RCC 7860 (cell line): ENCODE data around the gene ATP1A1.

Experiments
- DNase-seq: peaks from one replicate; pipeline ENCODE4 v3.0.0-alpha.2; 2015; ENCODE audit warnings: low spot score
- FAIRE-seq: peaks from 2 replicates; lab custom pipeline; 2012; peaks lifted over from hg19 to GRCh38; lab: Jason Lieb, UNC

The ATP1A1 gene

DNA sequence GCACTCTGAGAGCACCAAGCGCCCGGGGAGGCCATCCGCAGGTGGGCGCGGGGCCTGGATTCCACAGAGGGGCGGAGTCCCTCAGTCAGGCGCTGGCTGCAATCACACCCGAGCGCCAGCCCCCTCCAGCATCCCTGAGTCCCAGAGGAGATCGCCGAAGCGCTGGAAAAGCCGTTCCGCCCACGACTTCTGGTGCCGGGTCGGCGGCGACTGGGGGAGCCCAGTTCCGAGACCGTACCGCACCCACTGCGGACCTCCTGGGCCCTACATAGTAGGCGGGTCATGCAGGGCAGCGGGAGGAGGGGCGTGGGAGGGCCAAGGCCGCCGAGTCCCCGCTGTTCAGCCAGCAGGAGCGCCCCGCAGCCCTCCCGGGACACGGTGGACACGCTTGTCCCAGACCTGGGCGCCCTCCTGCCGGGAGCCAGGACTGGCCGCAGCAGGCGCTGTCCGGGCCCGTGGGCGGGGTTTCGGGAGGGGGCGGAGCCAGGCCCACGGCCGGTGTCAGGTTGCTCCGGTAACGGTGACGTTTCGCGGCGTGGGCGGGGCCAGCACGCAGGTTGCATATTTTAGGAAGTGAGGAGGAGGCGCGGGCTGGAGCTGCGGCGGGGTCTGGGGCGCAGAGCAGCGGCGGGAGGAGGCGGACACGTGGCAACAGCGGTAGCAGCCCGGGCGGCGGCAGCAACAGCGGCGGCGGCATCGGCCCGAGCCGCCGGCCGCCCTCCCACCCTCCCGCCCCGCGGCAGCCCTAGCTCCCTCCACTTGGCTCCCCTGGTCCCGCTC is at the start of gene ATP1A1:
TSS of gene ATP1A1 (plus strand) at position 594 of the 780 bp plus-strand sequence. CDS start 268 bp downstream, outside the sequence.
- peak; percentile 82 for DNase-seq
- FAIRE-seq: no peak

DNA sequence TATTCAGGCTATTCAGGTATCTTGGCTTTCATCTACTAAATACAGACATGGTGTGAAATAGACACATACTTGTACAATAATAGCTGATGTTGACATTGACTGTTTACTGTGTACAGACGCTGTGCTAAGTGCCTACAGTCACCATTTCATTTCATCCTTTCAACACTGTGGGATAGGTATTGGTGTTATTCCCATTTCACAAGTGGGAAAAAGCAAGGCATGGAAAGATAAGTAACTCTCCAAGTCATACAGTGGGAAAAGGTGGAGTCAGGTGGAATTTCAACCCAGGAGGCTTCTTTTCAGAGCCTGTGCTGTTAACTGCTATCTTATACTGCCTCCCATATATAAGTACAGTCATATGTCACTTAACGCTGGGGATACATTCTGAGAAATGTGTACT is 49.6 kb upstream of the ATP1A1 start:
- DNase-seq (no peak), FAIRE-seq (no peak)

DNA sequence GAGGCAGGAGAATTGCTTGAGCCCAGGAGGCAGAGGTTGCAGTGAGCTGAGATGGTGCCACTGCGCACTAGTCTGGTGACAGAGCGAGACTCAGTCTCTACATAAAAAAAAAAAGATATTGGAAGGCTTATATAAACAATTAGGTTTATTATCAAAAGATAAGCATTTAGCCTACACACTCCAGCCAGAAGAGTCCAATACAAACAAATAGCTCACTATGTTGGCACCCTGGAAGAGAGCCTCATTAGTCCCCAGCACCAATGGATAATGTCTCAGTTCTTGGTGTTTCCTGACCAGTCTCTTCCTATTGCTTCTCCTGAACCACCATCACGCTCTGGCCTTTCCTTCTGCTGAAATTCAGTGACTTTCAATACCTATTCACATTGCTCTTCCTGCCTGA is 48.6 kb upstream of the ATP1A1 start:
- DNase-seq (no peak), FAIRE-seq (no peak)

DNA sequence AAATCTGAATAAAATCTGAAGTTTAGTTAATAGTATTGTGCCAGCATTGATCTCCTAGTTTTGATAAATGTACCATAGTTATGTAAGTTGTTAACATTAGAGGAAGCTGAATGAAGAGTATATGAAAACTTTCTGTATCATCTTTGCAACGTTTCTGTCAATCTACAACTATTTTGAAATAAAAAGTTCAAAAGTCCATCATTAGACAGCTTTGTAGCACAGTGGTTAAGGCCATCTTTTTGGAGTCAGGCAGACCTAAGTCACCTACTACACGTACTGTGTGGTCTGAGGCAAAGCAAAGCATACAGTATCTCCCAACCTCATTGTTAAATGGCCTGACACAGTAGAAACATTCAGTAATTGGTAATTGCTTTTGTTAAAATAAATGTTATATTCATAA is 47.9 kb upstream of the ATP1A1 start:
- no peak for DNase-seq
- no peak for FAIRE-seq

DNA sequence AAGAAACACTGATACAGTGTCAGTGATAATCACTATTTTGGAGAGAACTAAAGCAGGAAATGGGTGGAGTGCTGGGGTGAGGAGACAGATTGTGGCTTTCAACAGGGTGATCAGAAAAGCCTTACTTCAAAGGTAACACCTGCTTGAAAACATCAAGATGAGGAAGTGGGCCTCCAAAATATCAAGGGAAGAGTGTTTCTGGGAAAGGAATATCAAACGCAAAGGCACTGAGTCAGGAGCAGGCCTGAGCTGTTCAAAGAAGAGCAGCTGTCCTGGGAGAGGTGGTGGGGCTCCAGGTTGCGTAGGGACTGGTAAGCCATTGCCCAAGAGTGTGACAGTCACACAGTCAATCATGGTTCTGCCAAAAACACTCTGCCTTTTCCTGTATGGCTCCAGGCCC is 47.1 kb upstream of the ATP1A1 start:
- FAIRE-seq (no peak), DNase-seq (no peak)

DNA sequence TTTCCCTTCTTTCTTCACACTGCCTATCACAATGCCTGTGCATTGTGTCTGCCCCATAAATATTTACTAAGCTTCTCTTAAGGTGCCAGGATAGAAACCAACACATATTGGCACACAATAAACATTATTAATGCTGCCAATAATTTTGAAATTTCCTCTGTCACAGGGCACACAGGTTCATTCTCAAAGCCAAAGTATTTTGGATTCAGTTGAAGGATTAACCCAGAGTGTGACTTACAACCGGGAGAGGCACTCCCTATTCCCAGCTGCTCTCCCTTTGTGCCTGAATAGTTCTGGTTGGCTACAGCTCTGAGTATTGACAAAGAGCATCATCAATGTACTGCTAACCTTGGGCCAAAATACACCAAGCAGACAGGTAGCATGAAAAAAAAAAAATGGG is 46.6 kb upstream of the ATP1A1 start:
- no peak for DNase-seq
- FAIRE-seq: no peak

DNA sequence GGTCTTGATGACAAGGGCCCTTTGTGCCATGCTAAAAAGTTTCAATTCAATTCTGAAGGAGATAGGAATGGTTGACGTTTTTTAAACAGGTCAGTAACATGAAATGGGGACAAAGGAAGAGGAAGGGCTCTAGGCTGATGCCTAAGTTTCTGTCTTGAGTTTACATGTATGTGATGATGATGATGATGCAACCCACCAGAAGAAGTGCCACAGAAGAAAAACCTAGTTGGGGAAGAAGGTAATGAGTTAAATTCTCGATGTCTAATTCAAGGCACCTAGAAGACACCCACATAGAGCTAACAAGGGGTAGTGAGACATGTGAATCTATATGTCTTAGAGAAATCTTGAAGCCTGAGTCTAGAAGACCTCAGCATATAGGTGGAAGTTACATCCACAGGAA is 44.4 kb upstream of the ATP1A1 start:
- FAIRE-seq (no peak), DNase-seq (no peak)

DNA sequence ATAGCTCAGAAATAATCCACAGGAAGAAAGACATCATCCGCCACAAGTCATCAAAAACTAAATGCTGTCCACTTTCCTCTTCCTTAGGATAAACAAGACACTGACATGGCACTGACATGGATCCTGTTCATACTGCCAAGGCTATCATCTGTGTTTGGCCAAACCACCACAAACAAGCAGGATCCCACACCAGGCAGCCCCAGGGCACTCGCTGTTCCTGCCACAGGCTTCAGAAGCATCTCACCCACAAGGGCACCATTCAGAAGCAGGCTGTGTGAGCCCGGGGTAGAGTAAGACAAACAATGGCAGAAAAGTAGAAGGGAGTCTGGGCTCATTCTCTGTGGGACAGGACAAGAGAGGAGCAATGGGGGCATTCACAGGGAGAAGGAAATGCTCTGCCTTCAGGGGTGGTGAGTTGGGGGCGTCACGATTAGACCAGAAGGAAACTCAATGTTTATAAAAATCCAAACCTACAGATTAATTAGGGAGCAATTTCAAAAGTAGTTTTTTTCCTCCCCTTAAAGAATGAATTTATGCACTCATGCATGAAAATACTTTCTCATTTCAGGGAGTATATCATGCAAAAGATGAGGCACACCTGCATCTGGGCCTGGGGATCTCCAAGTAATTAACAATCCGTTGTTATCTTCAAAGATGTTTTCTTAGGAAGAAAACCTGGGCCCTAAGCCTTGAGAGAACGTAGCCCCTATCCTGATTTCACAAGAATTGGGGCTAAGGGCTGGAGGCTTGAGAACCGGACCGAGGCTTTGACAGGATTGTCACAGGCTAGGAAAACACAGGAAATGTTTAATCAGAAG is 43.3 kb upstream of the ATP1A1 start:
- FAIRE-seq: no peak
- no peak for DNase-seq

DNA sequence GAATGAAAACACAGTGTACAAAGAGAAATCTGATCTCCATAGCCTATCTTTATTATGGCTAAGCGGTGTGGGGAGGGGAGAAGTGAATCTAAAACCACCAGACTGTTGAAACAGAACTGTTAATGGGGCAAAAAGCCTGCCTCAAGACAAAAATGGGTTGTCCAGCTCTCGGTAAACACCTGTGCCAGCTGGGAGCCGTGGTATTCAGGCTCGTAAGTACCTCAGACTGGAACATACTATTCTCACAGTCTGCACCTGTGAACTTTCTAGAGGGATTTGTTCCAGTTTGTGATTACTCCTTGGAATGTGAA is 42.7 kb upstream of the ATP1A1 start:
- no peak for DNase-seq
- FAIRE-seq: no peak

DNA sequence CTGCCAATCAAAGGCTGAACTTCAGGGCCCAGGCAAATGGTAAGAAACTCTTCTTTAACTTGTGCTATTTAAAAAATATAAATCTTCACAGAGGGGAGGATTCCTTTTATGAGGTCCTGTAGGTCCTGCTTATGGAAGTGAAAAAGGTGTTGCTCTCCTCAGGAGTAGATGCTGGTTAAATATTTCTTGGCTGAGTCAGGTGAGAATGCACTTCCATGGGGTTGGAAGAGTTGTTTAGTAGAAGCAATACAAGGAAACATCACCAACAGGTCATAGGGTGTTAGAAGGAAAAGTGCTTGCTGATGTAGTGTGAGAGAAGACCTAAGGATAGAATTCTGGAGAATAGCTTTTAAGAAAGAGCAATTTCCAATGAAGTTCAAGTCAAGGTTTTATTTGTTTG is 42.2 kb upstream of the ATP1A1 start:
- DNase-seq (no peak), FAIRE-seq (no peak)

DNA sequence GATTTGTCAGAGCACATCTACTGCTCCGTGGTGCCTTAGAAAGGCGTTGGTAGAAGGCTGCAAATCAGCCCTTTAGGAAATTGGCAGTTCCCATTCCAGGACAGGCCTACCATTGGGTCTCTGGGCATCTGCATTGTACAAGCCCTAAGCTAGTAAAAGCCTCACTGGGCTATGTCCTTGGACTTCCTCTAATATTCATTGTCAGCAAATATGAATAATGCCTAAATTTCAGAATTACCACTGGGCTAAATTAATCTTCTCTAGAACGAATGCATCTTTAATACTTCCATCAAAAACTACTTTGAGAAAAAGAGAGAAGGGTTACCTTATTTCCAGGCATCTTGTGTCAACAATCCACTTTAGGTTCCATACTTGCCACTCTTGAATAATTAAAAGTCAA is 41.5 kb upstream of the ATP1A1 start:
- DNase-seq: no peak
- FAIRE-seq: no peak

DNA sequence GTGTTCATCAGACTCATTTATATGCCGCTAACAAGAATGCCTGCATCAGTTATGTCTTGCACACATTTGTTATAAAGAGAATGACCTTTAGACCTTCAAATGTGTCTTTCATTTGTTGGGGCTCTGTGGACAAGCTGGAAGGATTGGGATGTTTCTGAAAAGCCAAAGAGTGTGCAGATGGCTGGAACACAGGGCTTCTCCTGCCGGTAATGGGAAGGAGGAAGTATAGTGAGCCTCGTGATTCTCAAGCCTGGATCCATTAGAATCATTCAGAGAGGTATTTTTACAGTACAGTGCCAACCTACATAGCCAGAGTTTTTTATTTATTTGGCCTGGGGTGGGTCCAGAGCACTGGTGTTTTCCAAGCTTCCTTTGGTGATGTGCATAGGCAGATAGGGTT is 40.6 kb upstream of the ATP1A1 start:
- no peak for FAIRE-seq
- no peak for DNase-seq

DNA sequence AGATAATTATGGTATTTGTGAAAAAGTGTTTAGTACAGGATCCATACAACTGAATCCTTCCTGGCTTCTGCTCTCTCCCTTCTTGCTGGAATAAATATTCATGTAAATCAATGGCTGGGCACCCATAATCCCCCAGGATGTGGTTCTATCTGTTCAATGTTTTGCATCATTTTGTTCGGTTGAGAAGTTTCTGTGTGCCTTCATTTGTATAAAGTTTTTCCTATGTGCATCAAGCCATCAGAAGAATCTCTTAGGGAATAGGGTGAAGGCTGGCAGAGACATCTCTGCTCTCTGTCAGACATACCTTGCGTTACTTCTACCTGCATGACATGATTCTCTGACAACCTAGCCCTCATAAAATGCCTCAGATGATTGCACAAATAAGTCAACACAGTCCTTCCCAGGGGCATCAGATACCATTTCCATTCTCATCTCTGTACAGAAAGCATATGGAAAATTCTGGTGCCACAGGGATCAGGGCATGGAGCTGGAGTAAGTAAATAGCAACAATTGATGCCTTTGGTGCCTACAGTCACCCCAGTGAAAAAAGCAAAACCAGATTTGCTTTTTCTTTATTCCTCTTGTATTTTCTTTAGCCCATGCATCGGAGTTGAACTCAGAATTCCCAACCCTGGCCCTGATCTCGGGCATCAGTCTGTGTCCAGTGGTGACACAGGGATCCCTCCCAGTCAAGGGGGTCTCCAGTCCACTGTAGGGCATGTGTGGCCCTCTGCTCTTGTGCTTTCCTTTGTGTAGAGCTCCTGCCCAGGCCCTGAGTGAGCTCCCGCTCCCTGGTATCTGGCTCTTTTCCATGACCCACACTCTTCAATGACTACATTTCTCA is 39.7 kb upstream of the ATP1A1 start:
- FAIRE-seq (no peak), DNase-seq (no peak)

DNA sequence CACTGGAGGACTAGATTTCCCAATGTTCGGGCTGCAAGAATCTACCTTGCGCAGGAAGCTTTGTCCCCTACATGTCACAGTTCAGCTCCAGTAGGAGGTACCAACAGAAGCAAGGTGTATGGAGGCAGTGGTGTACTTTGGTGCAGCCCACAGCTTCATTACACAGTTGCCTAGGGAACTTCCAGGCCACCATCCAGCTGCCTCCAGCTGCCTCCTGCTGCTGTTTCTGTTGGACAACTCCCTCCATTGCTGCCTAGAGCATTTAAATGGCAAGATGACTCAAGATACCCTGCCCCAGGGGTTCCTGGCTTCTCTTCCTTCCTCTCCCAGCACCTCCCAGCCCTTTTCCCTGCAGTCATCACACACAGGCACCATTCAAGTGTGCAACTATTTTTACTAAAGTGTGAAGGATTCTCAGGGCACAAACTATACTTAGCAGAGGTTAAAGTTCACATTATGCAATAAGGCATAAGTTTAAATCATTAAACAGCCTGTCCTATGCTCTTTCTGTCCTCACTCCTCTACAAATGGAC is 39.0 kb upstream of the ATP1A1 start:
- FAIRE-seq (no peak), DNase-seq (no peak)

DNA sequence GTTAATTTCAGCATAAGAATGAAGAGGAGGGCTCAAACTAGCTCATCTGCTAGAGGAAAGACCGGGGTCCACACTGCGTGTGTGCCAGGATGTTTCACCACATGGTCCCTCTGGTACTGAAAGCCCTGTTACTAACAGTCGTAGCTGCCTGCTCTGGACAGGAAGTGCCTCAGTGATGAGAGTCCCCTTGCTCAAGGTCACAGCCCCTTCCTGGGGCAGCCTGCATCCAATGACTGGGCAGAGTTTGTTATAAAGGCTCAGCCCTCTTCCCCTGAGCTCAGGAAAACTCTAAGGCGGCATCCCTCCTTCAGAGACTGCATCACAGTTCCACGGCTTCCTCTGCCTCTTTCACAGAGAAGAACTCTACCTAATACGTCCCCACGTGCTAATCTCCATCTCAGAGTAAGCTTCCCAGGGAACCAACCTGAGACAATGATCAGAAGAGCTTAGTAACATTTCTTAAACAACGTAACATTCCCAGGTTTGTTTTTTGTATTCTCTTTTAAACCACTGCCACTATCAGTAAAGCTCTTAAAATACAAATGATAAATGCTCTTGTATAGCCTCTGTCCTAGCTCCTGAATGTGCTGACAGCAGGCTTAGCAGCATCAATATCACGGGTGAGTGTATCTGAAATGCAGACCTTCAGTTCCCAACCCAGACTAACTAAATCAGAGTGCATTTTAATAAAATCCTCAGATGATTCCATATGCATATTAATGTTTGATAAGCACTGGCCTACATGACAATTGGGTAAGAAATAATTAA is 38.0 kb upstream of the ATP1A1 start:
- DNase-seq: no peak
- no peak for FAIRE-seq

DNA sequence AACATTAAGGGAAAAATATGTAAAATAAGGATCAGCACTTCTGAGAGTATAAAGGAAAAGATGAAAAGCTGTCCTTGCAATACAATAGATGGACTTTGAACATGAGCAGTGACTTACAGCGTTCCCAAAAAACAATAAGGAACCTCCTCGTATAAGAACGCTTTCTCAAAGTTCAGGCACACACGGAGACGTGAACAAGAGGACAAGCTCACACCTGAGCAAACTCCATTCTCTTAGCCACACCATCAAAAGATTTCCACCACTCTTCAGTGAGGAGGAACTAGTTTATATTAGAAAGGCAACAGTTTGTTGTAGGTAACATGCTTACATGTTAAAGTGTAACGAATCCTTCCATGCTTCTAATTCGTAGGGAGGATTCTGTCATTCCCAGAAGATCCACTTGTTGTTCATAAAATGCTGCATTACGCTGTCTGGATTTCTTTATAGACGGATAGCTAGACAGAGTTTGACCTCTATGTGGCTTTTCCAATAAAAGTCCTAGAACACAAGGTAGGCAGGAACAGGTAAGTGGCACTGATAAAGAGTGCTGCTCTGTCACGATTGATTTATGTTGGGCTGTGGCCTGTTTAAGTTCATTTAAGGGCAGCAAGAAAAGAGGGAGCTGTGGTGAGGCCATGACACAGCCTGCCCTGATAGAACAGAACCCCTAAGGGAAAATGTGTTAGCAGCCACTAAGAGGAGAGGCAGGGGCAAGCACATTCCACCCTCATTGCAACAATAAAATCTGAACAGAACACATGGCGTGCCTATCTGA is 37.0 kb upstream of the ATP1A1 start:
- DNase-seq (no peak), FAIRE-seq (no peak)

DNA sequence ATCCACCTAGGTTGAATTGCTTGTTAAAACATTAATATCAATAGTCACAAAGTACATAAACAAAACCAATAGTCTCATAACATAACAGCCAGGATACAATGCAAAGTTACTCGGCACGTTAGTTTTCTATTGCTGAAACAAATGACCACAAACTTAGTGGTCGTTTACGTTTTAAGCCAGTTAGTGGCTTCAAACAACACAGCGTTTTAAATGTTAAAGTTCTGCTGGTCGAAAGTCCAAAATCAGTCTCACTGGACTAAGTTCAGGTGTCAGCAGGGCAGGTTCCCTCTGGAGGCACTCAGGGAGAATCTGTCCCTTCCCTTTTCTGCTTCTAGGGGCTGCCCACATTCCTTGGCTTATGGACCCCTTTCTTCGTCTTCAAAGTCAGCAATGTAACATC is 35.6 kb upstream of the ATP1A1 start:
- DNase-seq (no peak), FAIRE-seq (no peak)

DNA sequence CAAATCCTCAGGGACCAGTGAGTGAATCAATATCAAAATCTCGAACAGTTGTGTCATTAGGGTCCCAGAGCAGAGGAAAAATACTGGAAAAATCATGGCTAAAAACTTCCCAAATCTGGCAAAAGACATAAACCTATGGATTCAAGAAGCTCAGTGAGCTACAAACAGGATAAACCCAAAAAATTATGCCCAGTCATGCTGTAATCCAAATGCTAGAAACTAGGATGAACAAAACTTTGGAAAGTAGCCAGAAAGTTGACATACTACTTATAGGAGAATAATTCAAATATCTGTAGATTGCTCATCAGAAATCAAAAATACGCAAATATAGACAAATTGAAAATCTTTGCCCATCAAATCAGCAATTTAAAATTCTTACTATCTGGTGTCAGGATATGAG is 34.6 kb upstream of the ATP1A1 start:
- no peak for DNase-seq
- no peak for FAIRE-seq

DNA sequence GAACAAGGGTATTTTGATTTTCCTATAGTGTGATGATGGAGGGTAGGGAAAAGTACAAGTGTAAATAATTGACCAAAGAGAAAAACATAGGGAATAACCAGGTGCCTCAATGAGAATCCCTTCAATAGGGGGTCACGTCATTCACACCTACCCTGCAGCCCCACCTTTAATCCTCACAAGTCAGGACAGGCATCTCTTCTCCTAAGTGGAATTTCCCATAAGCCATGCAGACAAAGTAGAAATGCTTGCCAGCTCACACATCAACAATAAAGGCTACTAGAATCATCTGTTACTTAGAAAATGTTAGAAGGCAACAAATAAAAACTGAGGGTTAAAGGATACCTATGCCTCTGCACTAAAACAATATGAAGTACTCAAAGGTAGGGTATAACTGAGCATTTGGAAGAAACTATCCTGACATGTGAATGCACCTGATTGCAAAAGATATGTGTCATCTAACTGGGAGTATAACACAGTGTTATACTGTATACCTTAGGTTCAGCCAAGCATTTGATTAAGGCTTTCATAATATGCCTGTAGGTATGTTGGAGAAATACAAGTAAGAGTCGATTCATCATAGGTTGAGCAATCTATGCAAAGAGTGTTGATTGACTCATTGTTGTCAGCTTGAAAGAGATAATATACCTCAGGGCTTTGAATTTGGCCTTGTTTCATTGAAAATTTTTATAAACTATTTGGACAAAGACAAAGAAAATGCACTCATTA is 32.4 kb upstream of the ATP1A1 start:
- DNase-seq (no peak), FAIRE-seq (no peak)
